Dermis lymphatic vessel endothelial cell (primary cell): ENCODE data around the gene EIF3D. TPM values are rescaled to one million over a fixed set of nuclear protein-coding genes. Genes with fewer than 3 reads are reported as not detected.

Source experiments
- total RNA-seq: library from RNA; depleted of rRNA; stranded (reverse); fragments of >200 nt; gene quantifications from 2 replicates; pipeline ENCODE4 v1.2.1, GENCODE V29; 2014

EIF3D gene, protein sequence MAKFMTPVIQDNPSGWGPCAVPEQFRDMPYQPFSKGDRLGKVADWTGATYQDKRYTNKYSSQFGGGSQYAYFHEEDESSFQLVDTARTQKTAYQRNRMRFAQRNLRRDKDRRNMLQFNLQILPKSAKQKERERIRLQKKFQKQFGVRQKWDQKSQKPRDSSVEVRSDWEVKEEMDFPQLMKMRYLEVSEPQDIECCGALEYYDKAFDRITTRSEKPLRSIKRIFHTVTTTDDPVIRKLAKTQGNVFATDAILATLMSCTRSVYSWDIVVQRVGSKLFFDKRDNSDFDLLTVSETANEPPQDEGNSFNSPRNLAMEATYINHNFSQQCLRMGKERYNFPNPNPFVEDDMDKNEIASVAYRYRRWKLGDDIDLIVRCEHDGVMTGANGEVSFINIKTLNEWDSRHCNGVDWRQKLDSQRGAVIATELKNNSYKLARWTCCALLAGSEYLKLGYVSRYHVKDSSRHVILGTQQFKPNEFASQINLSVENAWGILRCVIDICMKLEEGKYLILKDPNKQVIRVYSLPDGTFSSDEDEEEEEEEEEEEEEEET
- 456 and 541 TPM in 2 replicates for total RNA-seq

DNA sequence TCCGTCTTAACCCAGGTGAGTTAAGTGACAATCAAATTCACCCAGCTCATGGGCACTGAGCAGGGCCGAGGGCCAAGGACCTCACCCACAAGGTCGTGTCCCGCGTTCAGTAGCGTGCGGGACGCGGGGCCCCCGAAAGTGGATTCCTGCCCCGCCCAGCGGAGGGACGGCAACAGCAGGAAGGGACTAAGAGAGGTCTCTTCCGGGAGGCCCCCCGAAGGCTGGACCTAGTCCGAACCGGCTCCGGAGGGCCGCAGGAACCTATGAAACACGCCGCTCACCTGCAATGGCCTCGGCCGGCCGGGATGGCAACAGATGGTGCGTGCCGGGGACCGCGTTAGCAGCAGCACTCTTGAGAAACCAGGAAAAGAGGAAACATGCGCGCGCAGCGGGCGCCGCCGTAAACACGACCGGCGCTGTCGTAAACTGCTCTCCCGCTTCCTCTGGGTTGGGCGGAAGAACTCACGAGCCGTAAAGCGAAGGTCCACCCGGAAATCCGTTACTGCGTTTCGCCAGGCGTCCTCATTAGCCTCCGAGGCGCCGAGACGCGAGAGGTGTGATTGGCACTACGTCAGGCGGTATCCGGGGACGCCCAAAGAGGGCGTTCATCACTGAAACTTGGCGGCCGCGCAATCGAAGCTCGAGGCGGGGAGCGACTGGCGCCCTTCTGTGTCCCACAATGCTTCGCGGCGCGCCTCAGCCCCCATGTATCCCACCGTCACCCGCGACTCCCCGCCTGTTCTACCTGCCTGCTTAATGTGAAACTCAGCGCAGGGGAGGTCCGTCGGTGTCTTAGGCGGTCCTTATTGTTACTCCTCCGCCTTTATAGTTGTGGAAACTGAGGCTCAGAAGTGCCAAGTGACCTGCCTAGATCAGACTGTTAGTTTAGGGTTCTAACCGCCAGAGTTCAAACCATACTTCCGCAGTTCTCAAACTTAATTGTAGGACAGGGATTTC lies at the start of gene EIF3D:
TSS of gene EIF3D (minus strand) at position 372 of the 957 bp plus-strand sequence. CDS start 3,045 bp downstream, outside the sequence.

DNA sequence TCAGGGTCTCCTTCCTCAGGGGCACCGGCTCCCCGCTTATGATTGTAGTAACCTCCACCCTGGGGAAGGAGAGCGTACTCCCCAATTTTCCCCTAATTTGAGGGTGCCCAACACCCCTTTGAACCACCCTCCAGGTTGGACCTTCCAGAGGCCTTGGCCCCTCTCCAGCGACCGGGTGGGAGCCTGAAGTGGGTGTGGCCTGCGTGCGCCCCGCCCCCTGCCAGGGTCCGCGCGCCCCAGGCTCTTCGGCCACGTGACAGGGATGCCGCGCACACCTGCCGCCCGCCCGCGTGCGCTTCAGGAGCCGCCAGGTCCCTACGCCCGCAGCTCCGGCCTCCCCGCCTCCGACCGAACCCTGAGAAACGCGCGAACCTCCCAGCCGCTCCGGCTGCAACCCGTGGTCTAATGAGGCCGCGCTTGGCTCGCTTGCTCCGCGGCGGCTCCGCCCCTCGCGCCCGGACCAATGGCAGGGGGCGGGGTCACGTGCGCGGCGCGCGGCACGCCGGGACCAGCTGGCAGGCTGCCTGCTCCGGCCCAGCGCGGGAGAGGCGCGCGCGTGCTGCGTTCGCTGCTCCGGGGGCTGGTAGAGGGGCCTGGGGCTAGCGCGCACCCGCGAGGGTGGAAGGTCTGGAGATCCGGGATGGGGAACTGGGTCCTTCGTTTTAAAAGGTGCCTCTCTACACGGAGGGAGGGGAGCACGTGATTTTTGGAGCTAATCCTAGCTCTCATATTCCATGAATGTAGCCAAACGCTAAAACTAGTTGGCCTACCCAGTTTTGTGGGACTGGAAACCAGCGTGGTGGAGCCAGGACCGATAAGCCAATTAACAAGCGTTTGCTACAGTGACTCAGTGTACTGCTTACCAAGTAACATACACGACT lies 22.1 kb downstream of the EIF3D start, which contains the start of gene FOXRED2:
TSS of gene FOXRED2 (minus strand) at position 404 of the 881 bp plus-strand sequence. CDS start 618 bp downstream, outside the sequence.

DNA sequence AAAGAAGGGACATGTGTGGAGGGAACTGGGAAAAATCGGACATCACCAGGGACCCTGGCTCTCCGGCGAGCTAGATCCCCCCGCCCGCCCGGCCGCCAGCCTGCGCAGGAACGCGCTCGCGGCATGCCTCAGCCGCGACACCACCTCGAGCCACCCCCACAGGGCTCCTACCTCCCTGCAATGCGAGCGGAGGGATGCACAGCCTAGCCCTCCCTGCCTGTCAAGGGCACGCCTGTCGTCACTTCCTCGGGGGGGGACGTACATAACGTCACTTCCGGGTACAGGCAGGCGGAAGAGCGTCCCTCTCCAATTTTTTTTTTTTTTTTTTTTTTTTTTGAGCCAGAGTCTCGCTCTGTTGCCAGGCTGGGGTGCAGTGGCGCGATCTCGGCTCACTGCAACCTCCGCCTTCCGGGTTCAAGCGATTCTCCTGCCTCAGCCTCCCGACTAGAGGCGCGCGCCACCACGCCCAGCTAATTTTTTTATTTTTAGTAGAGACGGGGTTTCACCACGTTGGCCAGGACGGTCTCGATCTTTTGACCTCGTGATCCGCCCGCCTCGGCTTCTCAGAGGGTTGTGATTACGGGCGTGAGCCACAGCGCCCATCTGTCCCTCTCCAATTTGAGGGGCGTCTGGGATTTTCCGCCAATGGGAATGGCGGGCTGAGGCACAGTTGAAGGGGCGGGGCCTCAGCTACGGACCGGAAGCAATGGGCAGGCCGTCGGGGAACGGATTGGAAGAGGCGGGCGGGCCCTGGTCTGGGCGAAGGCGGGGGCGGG lies 47.4 kb downstream of the EIF3D start, which contains the start of gene TXN2:
TSS of gene TXN2 (minus strand) at position 248 of the 776 bp plus-strand sequence. CDS start 803 bp downstream, outside the sequence.

Other genes starting within 250 kb of the EIF3D start
- gene MYH9, start 141.2 kb downstream of the EIF3D start, total RNA-seq, result 451 and 492 TPM in 2 replicates
- gene TXN2, start 47.5 kb downstream of the EIF3D start, total RNA-seq, result 17.3 and 18.7 TPM in 2 replicates
- 4.1 and 7.7 TPM in 2 replicates for gene FOXRED2, start 22.1 kb downstream of the EIF3D start, total RNA-seq
- not detected in 2 replicates for gene CACNG2, start 174.6 kb upstream of the EIF3D start, total RNA-seq
- gene IFT27, start 247.0 kb upstream of the EIF3D start, total RNA-seq, result 11.5 and 15.2 TPM in 2 replicates